GM21423 (cell line): ENCODE results near the gene CD72.
"Not testable (repeated sequence)": the region's sequence is repeated elsewhere in the genome, so short reads cannot be mapped to it uniquely, and the experiment has no call there.

ENCODE experiments used
- ATAC-seq: cut with Tn5 transposase; IDR thresholded peaks from one replicate; pipeline ENCODE4 v1.9.1; 2021; ENCODE audit warnings: mild to moderate bottlenecking, moderate library complexity; ENCODE audit not compliant: unreplicated experiment

Gene CD72

GRCh38 chr9:35618854-35619799 lies 914 bp upstream of the CD72 start:
- peak; percentile 51 for ATAC-seq

- no peak for ATAC-seq
Observed at GRCh38 chr9:35617548-35617947, 665 bp downstream of the CD72 start.

- no peak for ATAC-seq
Observed at GRCh38 chr9:35616681-35617459, 1.3 kb downstream of the CD72 start.

GRCh38 chr9:35615981-35616680 lies 2.1 kb downstream of the CD72 start:
- ATAC-seq = no peak

- ATAC-seq = no peak
Observed at GRCh38 chr9:35612843-35613242, 5.4 kb downstream of the CD72 start.

GRCh38 chr9:35612066-35612465 lies 6.1 kb downstream of the CD72 start:
- not testable (repeated sequence) for ATAC-seq

GRCh38 chr9:35611230-35611797 lies 6.9 kb downstream of the CD72 start:
- peak; percentile 47 for ATAC-seq

GRCh38 chr9:35609820-35610163 lies 8.4 kb downstream of the CD72 start:
- no peak for ATAC-seq

GRCh38 chr9:35609001-35609819 lies 9.0 kb downstream of the CD72 start:
- no peak for ATAC-seq

- no peak for ATAC-seq
Observed at GRCh38 chr9:35608221-35608620, 10.0 kb downstream of the CD72 start.

- no peak for ATAC-seq
Observed at GRCh38 chr9:35606726-35607125, 11.5 kb downstream of the CD72 start.

GRCh38 chr9:35606138-35606504 lies 12.1 kb downstream of the CD72 start:
- no peak for ATAC-seq

GRCh38 chr9:35605351-35606137 lies 12.7 kb downstream of the CD72 start:
- ATAC-seq = peak; percentile 11

GRCh38 chr9:35604578-35605350 lies 13.4 kb downstream of the CD72 start, which contains the start of gene TESK1:
Gene TESK1 (plus strand): TSS chr9:35605262. CDS start chr9:35605620, 358 bp downstream.
- ATAC-seq = peak; percentile 32

GRCh38 chr9:35603986-35604577 lies 14.1 kb downstream of the CD72 start:
- peak; percentile 84 for ATAC-seq

GRCh38 chr9:35603506-35603985 lies 14.7 kb downstream of the CD72 start:
- no peak for ATAC-seq

- no peak for ATAC-seq
Observed at GRCh38 chr9:35599763-35600604, 18.2 kb downstream of the CD72 start.
